ENCODE data around the gene FREM2. TPM values are rescaled to one million over a fixed set of nuclear protein-coding genes. Genes with fewer than 3 reads are reported as not detected.

Gene FREM2
- not detected for total RNA-seq

DNA sequence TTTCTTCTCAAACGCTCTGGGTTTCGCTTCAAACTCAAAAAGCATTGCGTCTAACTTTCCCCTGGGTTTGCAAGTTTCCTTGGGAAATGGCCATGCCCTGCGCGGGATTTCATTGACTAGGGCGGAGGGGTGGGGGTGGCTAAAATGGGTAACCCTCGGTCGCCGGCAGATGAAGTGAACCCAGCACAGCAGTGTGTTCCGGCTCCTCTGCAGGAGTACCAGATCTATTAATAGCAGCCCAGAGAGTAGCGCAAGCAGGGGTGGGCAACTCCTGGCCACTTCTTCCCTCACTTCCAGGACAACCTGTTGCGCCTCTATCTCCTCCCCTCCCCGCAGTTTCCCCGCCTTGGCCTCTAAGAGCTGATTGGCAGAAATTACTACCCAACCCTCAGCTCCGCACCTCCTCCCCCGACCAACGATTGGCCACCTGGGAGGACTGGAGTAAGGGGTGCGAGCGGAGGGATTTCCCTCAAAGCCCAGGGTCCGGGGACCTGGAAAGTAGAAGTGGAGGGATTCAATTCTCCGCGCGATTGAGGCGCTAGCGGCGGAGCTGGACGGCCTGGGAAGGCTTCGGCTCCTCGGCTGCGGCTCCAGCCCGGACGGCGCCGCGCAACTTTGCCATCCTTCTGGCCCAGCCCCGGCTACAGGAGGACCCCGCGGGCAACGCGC lies at the start of gene FREM2:
Gene FREM2 (plus strand): TSS at position 501 of the 669 bp plus-strand sequence. CDS start 268 bp downstream, outside the sequence.
- no peaks in the 10 kb centered on the region for H3K4me1 ChIP-seq (ENCODE audit: insufficient read depth, low read length)
- no peaks in the 10 kb centered on the region for H3K9me3 ChIP-seq (ENCODE audit: low read depth, low read length)
- no peak within 1 kb of the TSS for H3K4me3 ChIP-seq (ENCODE audit: low read length)
- peaks cover 29% of the 10 kb centered on the region for H3K27me3 ChIP-seq (ENCODE audit: insufficient read depth, low read length)

- Histone ChIP-seq H3K9me3 (ENCODE audit: low read depth, low read length) (no peaks in the 10 kb centered on the region), H3K4me3 (ENCODE audit: low read length) (no peak overlapping the region), H3K27me3 (ENCODE audit: insufficient read depth, low read length) (no peaks in the 10 kb centered on the region)
Measured at GRCh38 chr13:38637576-38637975, 49.3 kb upstream of the FREM2 start.

GRCh38 chr13:38641164-38641948 lies 45.5 kb upstream of the FREM2 start:
- H3K4me3 ChIP-seq (ENCODE audit: low read length), result no peak overlapping the region
- H3K27me3 ChIP-seq (ENCODE audit: insufficient read depth, low read length), result no peaks in the 10 kb centered on the region
- H3K4me1 ChIP-seq (ENCODE audit: insufficient read depth, low read length), result no peaks in the 10 kb centered on the region
- H3K9me3 ChIP-seq (ENCODE audit: low read depth, low read length), result no peaks in the 10 kb centered on the region

More at GRCh38 chr13:38637576-38637975, 49.3 kb upstream of the FREM2 start:
- no peaks in the 10 kb centered on the region for H3K4me1 ChIP-seq (ENCODE audit: insufficient read depth, low read length)

- no peaks in the 10 kb centered on the region for H3K27me3 ChIP-seq (ENCODE audit: insufficient read depth, low read length)
- H3K4me1 ChIP-seq (ENCODE audit: insufficient read depth, low read length), result no peaks in the 10 kb centered on the region
- H3K9me3 ChIP-seq (ENCODE audit: low read depth, low read length), result no peaks in the 10 kb centered on the region
- H3K4me3 ChIP-seq (ENCODE audit: low read length), result no peak overlapping the region
Measured at GRCh38 chr13:38647312-38647711, 39.6 kb upstream of the FREM2 start.

GRCh38 chr13:38648912-38649311 lies 38.0 kb upstream of the FREM2 start:
- Histone ChIP-seq H3K9me3 (ENCODE audit: low read depth, low read length) (no peaks in the 10 kb centered on the region), H3K4me3 (ENCODE audit: low read length) (no peak overlapping the region), H3K27me3 (ENCODE audit: insufficient read depth, low read length) (no peaks in the 10 kb centered on the region), H3K4me1 (ENCODE audit: insufficient read depth, low read length) (no peaks in the 10 kb centered on the region)

- Histone ChIP-seq H3K4me1 (ENCODE audit: insufficient read depth, low read length) (no peaks in the 10 kb centered on the region), H3K27me3 (ENCODE audit: insufficient read depth, low read length) (no peaks in the 10 kb centered on the region), H3K4me3 (ENCODE audit: low read length) (no peak overlapping the region), H3K9me3 (ENCODE audit: low read depth, low read length) (no peaks in the 10 kb centered on the region)
Measured at GRCh38 chr13:38656699-38657098, 30.2 kb upstream of the FREM2 start.

- Histone ChIP-seq H3K4me3 (ENCODE audit: low read length) (no peak overlapping the region), H3K27me3 (ENCODE audit: insufficient read depth, low read length) (no peaks in the 10 kb centered on the region), H3K9me3 (ENCODE audit: low read depth, low read length) (no peaks in the 10 kb centered on the region), H3K4me1 (ENCODE audit: insufficient read depth, low read length) (no peaks in the 10 kb centered on the region)
Measured at GRCh38 chr13:38657191-38657590, 29.7 kb upstream of the FREM2 start.

DNA sequence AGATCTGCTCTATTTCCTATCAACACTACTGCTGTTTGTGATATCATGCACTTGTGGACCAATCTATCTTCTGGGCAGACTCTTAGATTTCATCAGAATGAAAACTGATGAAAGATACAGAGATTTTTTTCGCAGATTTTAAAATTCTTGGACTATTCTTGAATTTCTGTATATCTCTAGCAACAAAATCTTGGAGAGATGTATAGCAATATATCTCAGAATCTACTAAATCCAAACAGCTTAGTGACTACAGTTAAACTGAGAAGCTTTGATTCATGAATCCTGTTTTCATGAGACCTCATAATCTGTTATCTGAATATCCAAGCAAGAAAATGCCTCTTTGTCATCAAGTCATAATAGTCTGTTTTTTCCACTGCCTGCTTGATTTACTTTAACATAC lies 28.0 kb upstream of the FREM2 start:
- H3K27me3 ChIP-seq (ENCODE audit: insufficient read depth, low read length), result no peaks in the 10 kb centered on the region
- H3K9me3 ChIP-seq (ENCODE audit: low read depth, low read length), result no peaks in the 10 kb centered on the region
- no peak overlapping the region for H3K4me3 ChIP-seq (ENCODE audit: low read length)
- no peaks in the 10 kb centered on the region for H3K4me1 ChIP-seq (ENCODE audit: insufficient read depth, low read length)

DNA sequence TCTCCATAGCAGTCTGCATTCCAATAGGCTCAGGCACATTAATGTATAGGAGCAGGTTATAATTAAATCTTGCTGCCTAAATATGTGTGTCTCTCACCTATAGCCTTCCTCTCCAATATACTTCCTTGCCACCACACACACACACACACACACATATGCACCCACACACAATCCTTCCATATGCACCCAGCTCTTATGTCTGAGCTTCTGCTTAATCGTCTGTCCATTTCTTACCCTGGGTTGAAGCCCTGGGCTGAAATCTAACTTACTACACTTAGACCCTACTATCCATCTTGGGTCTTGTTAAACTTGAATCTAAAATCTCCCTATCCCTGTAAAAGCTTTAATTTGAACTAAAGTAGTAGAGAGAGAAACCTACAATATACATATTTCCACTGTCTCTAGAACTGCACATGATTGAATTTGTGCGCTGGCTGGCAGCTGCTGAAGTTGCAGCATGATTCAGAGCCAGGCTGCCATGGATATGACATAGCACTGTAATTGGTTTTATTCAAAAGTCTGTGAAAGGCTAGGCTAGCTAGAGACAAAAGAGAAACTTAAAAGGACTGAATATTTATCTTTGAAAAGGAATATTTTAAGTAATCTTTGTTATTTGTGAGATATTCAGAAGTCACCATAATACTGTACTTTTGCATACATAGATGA lies 25.7 kb upstream of the FREM2 start:
- no peak overlapping the region for H3K4me3 ChIP-seq (ENCODE audit: low read length)
- no peaks in the 10 kb centered on the region for H3K4me1 ChIP-seq (ENCODE audit: insufficient read depth, low read length)
- H3K9me3 ChIP-seq (ENCODE audit: low read depth, low read length), result no peaks in the 10 kb centered on the region
- H3K27me3 ChIP-seq (ENCODE audit: insufficient read depth, low read length), result no peaks in the 10 kb centered on the region

DNA sequence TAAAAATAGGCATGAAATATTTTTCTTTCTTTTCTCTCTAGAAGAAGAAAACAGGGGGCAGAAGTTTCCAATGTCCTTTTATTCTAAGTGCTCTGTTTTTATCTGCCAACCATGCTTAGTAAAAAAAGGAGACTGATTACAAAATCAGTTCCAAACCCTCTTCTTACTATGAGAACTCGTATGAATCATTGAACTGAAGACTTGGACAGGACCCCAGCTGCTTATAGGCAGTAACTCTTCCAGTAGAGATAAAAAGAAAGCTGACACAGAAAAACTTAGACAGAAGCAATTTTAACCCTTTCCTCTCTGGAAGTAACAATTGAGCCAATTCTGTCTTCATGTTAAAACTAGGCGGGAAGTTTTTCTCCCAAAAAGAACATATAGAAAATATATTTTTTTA lies 24.5 kb upstream of the FREM2 start:
- Histone ChIP-seq H3K4me3 (ENCODE audit: low read length) (no peak overlapping the region), H3K4me1 (ENCODE audit: insufficient read depth, low read length) (no peaks in the 10 kb centered on the region), H3K9me3 (ENCODE audit: low read depth, low read length) (no peaks in the 10 kb centered on the region), H3K27me3 (ENCODE audit: insufficient read depth, low read length) (no peaks in the 10 kb centered on the region)

GRCh38 chr13:38664906-38665305 lies 22.0 kb upstream of the FREM2 start:
- Histone ChIP-seq H3K4me1 (ENCODE audit: insufficient read depth, low read length) (no peaks in the 10 kb centered on the region), H3K9me3 (ENCODE audit: low read depth, low read length) (no peaks in the 10 kb centered on the region), H3K4me3 (ENCODE audit: low read length) (no peak overlapping the region), H3K27me3 (ENCODE audit: insufficient read depth, low read length) (no peaks in the 10 kb centered on the region)

- Histone ChIP-seq H3K4me3 (ENCODE audit: low read length) (no peak overlapping the region), H3K4me1 (ENCODE audit: insufficient read depth, low read length) (no peaks in the 10 kb centered on the region), H3K27me3 (ENCODE audit: insufficient read depth, low read length) (no peaks in the 10 kb centered on the region), H3K9me3 (ENCODE audit: low read depth, low read length) (no peaks in the 10 kb centered on the region)
Measured at GRCh38 chr13:38667526-38668109, 19.3 kb upstream of the FREM2 start.

DNA sequence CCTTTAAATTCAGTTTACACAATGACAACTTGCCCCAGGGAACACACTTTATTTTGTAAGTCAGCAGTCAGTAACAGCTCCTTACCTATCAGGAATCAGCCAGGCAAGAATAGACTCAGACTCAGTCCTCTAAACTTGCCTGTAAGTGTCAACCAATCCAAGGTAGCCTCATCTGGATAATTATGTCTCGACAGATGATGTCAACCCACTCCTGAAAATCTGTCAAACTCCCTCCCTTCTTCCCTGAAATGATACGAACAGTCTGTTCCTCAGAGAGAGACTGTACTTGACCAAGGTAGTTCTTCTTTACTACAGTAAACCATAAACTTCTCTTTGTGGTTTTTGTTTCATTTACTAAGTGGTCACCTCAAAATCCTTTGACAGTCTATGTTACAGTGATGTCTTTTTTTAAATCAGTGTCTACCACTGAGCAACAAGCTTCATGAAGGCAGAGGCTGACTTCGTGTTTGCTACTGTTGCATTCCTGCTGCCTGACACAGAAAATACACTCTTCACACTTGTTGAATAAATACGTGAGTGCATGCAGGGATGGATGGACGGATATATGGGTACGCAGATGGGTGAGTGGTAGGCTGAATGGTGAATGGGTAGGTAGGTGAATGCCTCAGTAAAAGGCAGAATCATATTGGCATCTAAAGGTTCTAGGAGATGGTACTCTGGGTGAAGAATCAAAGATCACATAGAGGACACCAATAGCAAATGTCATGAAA lies 17.5 kb upstream of the FREM2 start:
- Histone ChIP-seq H3K4me1 (ENCODE audit: insufficient read depth, low read length) (no peaks in the 10 kb centered on the region), H3K4me3 (ENCODE audit: low read length) (no peak overlapping the region), H3K27me3 (ENCODE audit: insufficient read depth, low read length) (no peaks in the 10 kb centered on the region), H3K9me3 (ENCODE audit: low read depth, low read length) (no peaks in the 10 kb centered on the region)

DNA sequence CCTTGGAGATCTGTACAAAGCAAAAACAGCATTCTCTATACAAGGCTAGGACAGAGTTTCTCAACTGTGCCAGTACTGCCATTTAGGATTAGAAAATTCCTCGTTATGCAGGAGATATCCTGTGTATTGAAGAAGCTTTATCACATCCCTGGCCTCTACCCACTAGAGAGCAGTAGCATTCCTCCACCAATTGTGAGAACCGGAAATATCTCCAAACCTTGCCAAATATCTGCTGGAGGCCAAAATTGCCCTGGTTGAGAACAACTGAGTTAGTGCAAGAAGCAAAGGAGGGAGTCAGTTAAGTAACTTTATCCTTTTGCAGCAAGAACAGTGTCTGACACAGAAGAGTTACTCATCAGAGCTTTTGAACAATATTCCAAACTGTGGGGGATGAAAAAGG lies 16.2 kb upstream of the FREM2 start:
- H3K4me1 ChIP-seq (ENCODE audit: insufficient read depth, low read length), result no peaks in the 10 kb centered on the region
- no peaks in the 10 kb centered on the region for H3K9me3 ChIP-seq (ENCODE audit: low read depth, low read length)
- H3K4me3 ChIP-seq (ENCODE audit: low read length), result no peak overlapping the region
- H3K27me3 ChIP-seq (ENCODE audit: insufficient read depth, low read length), result no peaks in the 10 kb centered on the region
